ENCODE data around the gene CELA1.
A peak's percentile ranks its signal among the peaks of the same experiment; 100 is the strongest.

Gene CELA1

GRCh38 chr12:51374856-51375255 lies 28.4 kb upstream of the CELA1 start:
- no peak for DNase-seq

GRCh38 chr12:51374361-51374760 lies 27.9 kb upstream of the CELA1 start:
- no peak for DNase-seq

GRCh38 chr12:51373187-51373586 lies 26.7 kb upstream of the CELA1 start:
- no peak for DNase-seq

- no peak for DNase-seq
These were observed 25.5 kb upstream of the CELA1 start for GRCh38 chr12:51372021-51372420.

GRCh38 chr12:51371295-51371953 lies 24.9 kb upstream of the CELA1 start:
- DNase-seq: peak; percentile 66

GRCh38 chr12:51370667-51371066 lies 24.2 kb upstream of the CELA1 start:
- DNase-seq: no peak

- no peak for DNase-seq
These were observed 23.1 kb upstream of the CELA1 start for GRCh38 chr12:51369581-51369980.

- no peak for DNase-seq
These were observed 22.4 kb upstream of the CELA1 start for GRCh38 chr12:51368640-51369517.

- no peak for DNase-seq
These were observed 18.8 kb upstream of the CELA1 start for GRCh38 chr12:51365276-51365675.

GRCh38 chr12:51364001-51364400 lies 17.5 kb upstream of the CELA1 start:
- DNase-seq: no peak

GRCh38 chr12:51362747-51363342 lies 16.4 kb upstream of the CELA1 start:
- no peak for DNase-seq

GRCh38 chr12:51362307-51362706 lies 15.8 kb upstream of the CELA1 start:
- DNase-seq: no peak

- DNase-seq: no peak
These were observed 14.9 kb upstream of the CELA1 start for GRCh38 chr12:51361161-51362016.

GRCh38 chr12:51360315-51360714 lies 13.8 kb upstream of the CELA1 start:
- DNase-seq: no peak

GRCh38 chr12:51359851-51360250 lies 13.4 kb upstream of the CELA1 start:
- DNase-seq: no peak

GRCh38 chr12:51358496-51358895 lies 12.0 kb upstream of the CELA1 start:
- no peak for DNase-seq

- DNase-seq: no peak
These were observed 11.0 kb upstream of the CELA1 start for GRCh38 chr12:51357374-51358047.

GRCh38 chr12:51351913-51352532 lies 5.5 kb upstream of the CELA1 start:
- no peak for DNase-seq

- no peak for DNase-seq
These were observed 2.5 kb upstream of the CELA1 start for GRCh38 chr12:51349026-51349425.

- no peak for DNase-seq
These were observed 1.6 kb upstream of the CELA1 start for GRCh38 chr12:51348116-51348515.

- no peak for DNase-seq
These were observed 798 bp downstream of the CELA1 start for GRCh38 chr12:51345681-51346080.

Measured in right kidney (tissue), 1 donor.